Spleen (tissue), 11 donors: ENCODE measurements around the gene IGFL1. TPM values are rescaled to one million over a fixed set of nuclear protein-coding genes. Genes with fewer than 3 reads are reported as not detected.
"Not testable (repeated sequence)": the region's sequence is repeated elsewhere in the genome, so short reads cannot be mapped to it uniquely, and the experiment has no call there.

Source experiments
- DNase-seq: peaks from one replicate; pipeline ENCODE4 v3.0.0-alpha.2; 2020
- H3K27ac ChIP-seq, 8 donors: fragments of 200-600 bp; sonication (generic) in 7 of 8; 1 replicate in 4 of 8; 2 replicates in 4 of 8; pipeline versions ENCODE4 v1.5.0 to v1.8.0; 2016 to 2021; ENCODE audit warnings: inconsistent platforms in 4 of 8, mild to moderate bottlenecking in 4 of 8, moderate library complexity in 1 of 8
- H3K27me3 ChIP-seq, 7 donors: fragments of 200-600 bp; sonication (generic) in 6 of 7; replicated peaks in 1 of 7; 1 replicate in 4 of 7; 2 replicates in 3 of 7; pipeline versions ENCODE4 v1.5.0 to v1.8.0; 2016 to 2021; ENCODE audit warnings: inconsistent platforms in 3 of 7, mild to moderate bottlenecking in 1 of 7
- H3K36me3 ChIP-seq, 6 donors: fragments of 200-600 bp; sonication (generic) in 5 of 6; 1 replicate in 4 of 6; 2 replicates in 2 of 6; pipeline versions ENCODE4 v1.5.0 to v1.8.0; 2016 to 2021; ENCODE audit warnings: inconsistent platforms in 2 of 6
- H3K4me1 ChIP-seq, 6 donors: fragments of 200-600 bp; sonication (generic) in 5 of 6; 1 replicate in 3 of 6; 2 replicates in 3 of 6; pipeline versions ENCODE4 v1.5.0 to v1.8.0; 2016 to 2021; ENCODE audit warnings: inconsistent platforms in 3 of 6
- H3K4me3 ChIP-seq, 8 donors: fragments of 200-600 bp; sonication (generic) in 7 of 8; 1 replicate in 4 of 8; 2 replicates in 4 of 8; pipeline versions ENCODE4 v1.5.0 to v1.8.0; 2016 to 2021; ENCODE audit warnings: inconsistent platforms in 4 of 8, mild to moderate bottlenecking in 4 of 8, moderate library complexity in 2 of 8
- H3K9me3 ChIP-seq, 8 donors: fragments of 200-600 bp; sonication (generic) in 7 of 8; 1 replicate in 4 of 8; 2 replicates in 4 of 8; pipeline versions ENCODE4 v1.5.0 to v1.8.0; 2016 to 2021; ENCODE audit warnings: inconsistent platforms in 4 of 8
- CTCF ChIP-seq, 11 experiments: fragments of 200-600 bp in 7 of 11; fragments of 450-650 bp in 4 of 11; sonication (generic) in 4 of 11; IDR thresholded peaks in 8 of 11; conservative IDR thresholded peaks in 3 of 11; 1 replicate in 7 of 11; 2 replicates in 4 of 11; pipeline versions ENCODE4 v1.4.0 to v1.8.0; 2016 to 2021; ENCODE audit warnings: antibody characterized with exemption in 11 of 11, inconsistent platforms in 4 of 11, mild to moderate bottlenecking in 1 of 11
- POLR2A ChIP-seq, 3 donors: fragments of 450-650 bp; IDR thresholded peaks; one replicate each; pipeline ENCODE4 v1.5.1; 2017; ENCODE audit warnings: antibody characterized with exemption in 3 of 3, mild to moderate bottlenecking in 1 of 3
- POLR2AphosphoS5 ChIP-seq, 3 donors: sonication (generic); formaldehyde crosslinking; IDR thresholded peaks; one replicate each; pipeline ENCODE4 v1.5.1; 2017; ENCODE audit warnings: antibody characterized with exemption in 3 of 3
- WGBS, 5 donors: extraction: QIAGEN DNeasy Blood & Tissue Kit in 3 of 5; methylation state at CpG; one replicate each; pipeline versions ENCODE4 v1.1.5 to v1.1.7; 2013 to 2018; 5-methylcytosine and 5-hydroxymethylcytosine counted together
- intact Hi-C: fragments of 100-400 bp; cut with DNase I; formaldehyde crosslinking; loops from one replicate; pipeline ENCODE4 v1.15.0; 2023; ENCODE audit warnings: low total_unique reads
- polyA plus RNA-seq, 3 donors: library from polyadenylated mRNA; stranded (reverse); fragments of 200-250 nt; gene quantifications; one replicate each; pipeline ENCODE4 v1.2.1, GENCODE V29; 2013
- total RNA-seq, 7 donors: library from RNA; depleted of rRNA in 3 of 7; stranded (reverse); fragments of >200 nt in 3 of 7; fragmentation: NEBNext Ultra II Directional in 4 of 7; extraction: Animal tissue kit (Norgen Biotek cat#: 25700) in 4 of 7; gene quantifications; one replicate each; pipeline versions ENCODE4 v1.1.0 to v1.2.1, GENCODE V29; 2016 to 2021
- donor health status: healthy with polysubstance abuse.
- donor health status: DM: no; HTN: no; CAD: no; lungs with moderate emphysema.
- donor health status: DM: no; HTN: no; CAD: no.
- donor health status: Bipolar disorder and iron deficiency.
- donor health status: healthy.
- donor health status: DM: no; HTN: no; CAD: no.
- donor health status: DM: yes; HTN: yes; CAD: no.

The IGFL1 gene
- total and polyA plus RNA-seq, 10 donors: not detected

GRCh38 chr19:46251416-46251815 is 21.9 kb downstream of the IGFL1 start:
- no peak overlapping the region for H3K4me3 ChIP-seq
- intact Hi-C loops: no loop called here
- no peaks in the 10 kb centered on the region for H3K4me1 ChIP-seq
- 64 to 81% (median 74%) methylated on average over 5 of the region's 5 CpGs for WGBS, 5 donors
- H3K27ac ChIP-seq: no peak overlapping the region
- DNase-seq: no peak
- H3K36me3 ChIP-seq: no peaks in the 10 kb centered on the region
- TF ChIP-seq CTCF (IDR thresholded peaks at IDR 0.05 in 8 of 11, conservative IDR thresholded peaks at IDR 0.05 in 3 of 11) (no peak), POLR2AphosphoS5 (IDR thresholded peaks at IDR 0.05) (no peak), POLR2A (IDR thresholded peaks at IDR 0.05) (no peak)
- peaks cover 0 to 51% (median 0%) of the 10 kb centered on the region in 7 donors for H3K27me3 ChIP-seq
- H3K9me3 ChIP-seq: no peaks in the 10 kb centered on the region

GRCh38 chr19:46254776-46255175 is 25.2 kb downstream of the IGFL1 start:
- Histone ChIP-seq H3K4me3 (no peak overlapping the region), H3K9me3 (no peaks in the 10 kb centered on the region), H3K4me1 (no peaks in the 10 kb centered on the region), H3K27ac (no peak overlapping the region), H3K36me3 (no peaks in the 10 kb centered on the region), H3K27me3 (peaks cover 0 to 53% (median 0%) of the 10 kb centered on the region in 7 donors)
- TF ChIP-seq POLR2AphosphoS5 (IDR thresholded peaks at IDR 0.05) (no peak), CTCF (IDR thresholded peaks at IDR 0.05 in 8 of 11, conservative IDR thresholded peaks at IDR 0.05 in 3 of 11) (no peak), POLR2A (IDR thresholded peaks at IDR 0.05) (no peak)
- no peak for DNase-seq
- 49 to 60% (median 52%) methylated on average over 4 of the region's 4 CpGs for WGBS, 5 donors
- intact Hi-C loops: no loop called here

DNA sequence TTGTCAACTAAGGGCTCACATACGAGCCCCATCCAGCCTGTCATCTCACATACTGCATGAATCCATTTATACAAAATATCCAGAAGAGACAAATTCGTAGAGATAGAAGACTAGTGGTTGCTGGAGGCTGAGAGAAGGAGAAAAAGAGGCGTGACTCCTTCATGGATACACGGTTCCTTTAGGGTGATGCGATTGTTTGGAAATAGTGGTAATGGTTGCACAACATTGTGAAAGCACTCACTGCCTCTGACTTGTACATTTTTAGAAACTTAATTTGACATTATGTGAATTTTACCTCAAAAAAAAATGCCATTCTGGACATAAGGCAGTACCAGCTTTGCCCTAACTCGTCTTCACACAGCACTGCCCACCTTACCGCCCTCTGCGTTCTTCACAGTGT is 27.3 kb downstream of the IGFL1 start:
- WGBS, 5 donors: 54 to 71% (median 66%) methylated on average over 8 of the region's 8 CpGs
- intact Hi-C loops: no loop called here
- Histone ChIP-seq H3K4me1 (no peaks in the 10 kb centered on the region), H3K4me3 (no peak overlapping the region), H3K36me3 (no peaks in the 10 kb centered on the region), H3K9me3 (no peaks in the 10 kb centered on the region), H3K27ac (peak overlapping the region in 1 of 8 donors; percentile 57), H3K27me3 (peaks cover 0 to 61% (median 7%) of the 10 kb centered on the region in 7 donors)
- TF ChIP-seq POLR2AphosphoS5 (IDR thresholded peaks at IDR 0.05): no peak
- no peak for TF ChIP-seq POLR2A (IDR thresholded peaks at IDR 0.05)
- no peak for TF ChIP-seq CTCF (IDR thresholded peaks at IDR 0.05 in 8 of 11, conservative IDR thresholded peaks at IDR 0.05 in 3 of 11)
- DNase-seq: no peak

GRCh38 chr19:46261501-46261900 is 32.0 kb downstream of the IGFL1 start:
- H3K36me3 ChIP-seq, H3K4me3 ChIP-seq, H3K27ac ChIP-seq, DNase-seq, H3K9me3 ChIP-seq, intact Hi-C loops: not testable (repeated sequence)
- H3K27me3 ChIP-seq: peaks cover 0 to 85% (median 7%) of the 10 kb centered on the region in 7 donors
- H3K4me1 ChIP-seq: peaks cover 0 to 12% (median 4%) of the 10 kb centered on the region in 6 donors
- 73 to 88% (median 79%) methylated on average over 3 to 7 of the region's 7 CpGs for WGBS, 5 donors

- peaks cover 0 to 88% (median 7%) of the 10 kb centered on the region in 7 donors for H3K27me3 ChIP-seq
- H3K27ac ChIP-seq: peak overlapping the region in 1 of 8 donors; percentile 49
- DNase-seq, intact Hi-C loops, H3K4me3 ChIP-seq, H3K36me3 ChIP-seq, H3K9me3 ChIP-seq: not testable (repeated sequence)
- peaks cover 0 to 12% (median 4%) of the 10 kb centered on the region in 6 donors for H3K4me1 ChIP-seq
- WGBS, 5 donors: 34 to 41% (median 39%) methylated on average over 11 of the region's 11 CpGs
These were observed 33.2 kb downstream of the IGFL1 start for GRCh38 chr19:46262684-46263296.

DNA sequence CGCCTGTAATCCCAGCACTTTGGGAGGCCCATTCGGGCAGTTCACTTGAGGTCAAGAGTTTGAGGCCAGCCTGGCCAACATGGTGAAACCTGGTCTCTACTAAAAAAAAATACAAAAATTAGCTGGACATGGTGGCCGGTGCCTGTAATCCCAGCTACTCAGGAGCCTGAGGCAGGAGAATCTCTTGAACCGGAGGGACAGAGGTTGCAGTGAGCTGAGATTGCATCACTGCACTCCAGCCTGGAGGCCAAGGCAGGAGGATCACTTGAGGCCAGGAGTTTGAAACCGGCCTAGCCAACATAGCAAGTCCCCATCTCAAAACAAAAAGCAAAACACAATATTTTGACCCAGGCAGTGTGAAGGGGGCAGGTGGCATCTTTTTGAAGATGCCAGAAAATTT is 35.3 kb downstream of the IGFL1 start:
- DNase-seq, H3K36me3 ChIP-seq, H3K4me3 ChIP-seq, H3K9me3 ChIP-seq, H3K27ac ChIP-seq: not testable (repeated sequence)
- H3K27me3 ChIP-seq: peaks cover 0 to 88% (median 7%) of the 10 kb centered on the region in 7 donors
- 73 to 84% (median 80%) methylated on average over 5 of the region's 5 CpGs for WGBS, 5 donors
- H3K4me1 ChIP-seq: peaks cover 0 to 12% (median 4%) of the 10 kb centered on the region in 6 donors
- intact Hi-C loops: loop anchor here (2.0 to 5.0 kb wide), 2 partner anchors 178 to 234 kb away; no protein-coding TSS in a partner anchor
